ENCODE measurements around the gene INPP5D.

DNA sequence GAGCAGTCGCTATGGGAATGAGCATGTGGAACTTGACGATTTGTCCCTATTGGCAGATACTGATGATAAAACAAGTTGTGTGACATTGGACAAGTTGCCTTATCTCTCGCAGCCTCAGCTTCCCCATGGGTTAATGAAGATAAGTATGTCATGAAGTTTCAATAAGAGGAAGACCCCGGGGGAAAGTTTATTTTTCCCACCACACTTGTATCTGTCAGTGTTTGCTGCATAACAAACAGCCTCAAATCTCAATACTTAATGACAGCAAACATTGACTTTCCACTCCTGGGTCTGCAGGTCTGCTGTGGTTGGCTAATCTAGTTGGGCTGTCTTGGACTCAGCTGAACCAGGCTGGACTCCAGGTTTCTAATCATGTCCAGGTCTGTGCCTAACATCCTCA is 45.8 kb downstream of the INPP5D start:
- TF ChIP-seq, protein P1, sequence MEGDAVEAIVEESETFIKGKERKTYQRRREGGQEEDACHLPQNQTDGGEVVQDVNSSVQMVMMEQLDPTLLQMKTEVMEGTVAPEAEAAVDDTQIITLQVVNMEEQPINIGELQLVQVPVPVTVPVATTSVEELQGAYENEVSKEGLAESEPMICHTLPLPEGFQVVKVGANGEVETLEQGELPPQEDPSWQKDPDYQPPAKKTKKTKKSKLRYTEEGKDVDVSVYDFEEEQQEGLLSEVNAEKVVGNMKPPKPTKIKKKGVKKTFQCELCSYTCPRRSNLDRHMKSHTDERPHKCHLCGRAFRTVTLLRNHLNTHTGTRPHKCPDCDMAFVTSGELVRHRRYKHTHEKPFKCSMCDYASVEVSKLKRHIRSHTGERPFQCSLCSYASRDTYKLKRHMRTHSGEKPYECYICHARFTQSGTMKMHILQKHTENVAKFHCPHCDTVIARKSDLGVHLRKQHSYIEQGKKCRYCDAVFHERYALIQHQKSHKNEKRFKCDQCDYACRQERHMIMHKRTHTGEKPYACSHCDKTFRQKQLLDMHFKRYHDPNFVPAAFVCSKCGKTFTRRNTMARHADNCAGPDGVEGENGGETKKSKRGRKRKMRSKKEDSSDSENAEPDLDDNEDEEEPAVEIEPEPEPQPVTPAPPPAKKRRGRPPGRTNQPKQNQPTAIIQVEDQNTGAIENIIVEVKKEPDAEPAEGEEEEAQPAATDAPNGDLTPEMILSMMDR (IDR thresholded peaks at IDR 0.05) = no peak
- TF ChIP-seq, protein P2, sequence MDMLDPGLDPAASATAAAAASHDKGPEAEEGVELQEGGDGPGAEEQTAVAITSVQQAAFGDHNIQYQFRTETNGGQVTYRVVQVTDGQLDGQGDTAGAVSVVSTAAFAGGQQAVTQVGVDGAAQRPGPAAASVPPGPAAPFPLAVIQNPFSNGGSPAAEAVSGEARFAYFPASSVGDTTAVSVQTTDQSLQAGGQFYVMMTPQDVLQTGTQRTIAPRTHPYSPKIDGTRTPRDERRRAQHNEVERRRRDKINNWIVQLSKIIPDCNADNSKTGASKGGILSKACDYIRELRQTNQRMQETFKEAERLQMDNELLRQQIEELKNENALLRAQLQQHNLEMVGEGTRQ (IDR thresholded peaks at IDR 0.05) = no peak
- TF ChIP-seq EHF (CRISPR knock-in tag; IDR thresholded peaks at IDR 0.05) (no peak), CBX8 (IDR thresholded peaks at IDR 0.05) (no peak), POLR2A (IDR thresholded peaks at IDR 0.05; ENCODE audit: low read length) (no peak), KDM5A (IDR thresholded peaks at IDR 0.05) (no peak)
- TF ChIP-seq, protein P3, sequence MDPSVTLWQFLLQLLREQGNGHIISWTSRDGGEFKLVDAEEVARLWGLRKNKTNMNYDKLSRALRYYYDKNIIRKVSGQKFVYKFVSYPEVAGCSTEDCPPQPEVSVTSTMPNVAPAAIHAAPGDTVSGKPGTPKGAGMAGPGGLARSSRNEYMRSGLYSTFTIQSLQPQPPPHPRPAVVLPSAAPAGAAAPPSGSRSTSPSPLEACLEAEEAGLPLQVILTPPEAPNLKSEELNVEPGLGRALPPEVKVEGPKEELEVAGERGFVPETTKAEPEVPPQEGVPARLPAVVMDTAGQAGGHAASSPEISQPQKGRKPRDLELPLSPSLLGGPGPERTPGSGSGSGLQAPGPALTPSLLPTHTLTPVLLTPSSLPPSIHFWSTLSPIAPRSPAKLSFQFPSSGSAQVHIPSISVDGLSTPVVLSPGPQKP (IDR thresholded peaks at IDR 0.05; ENCODE audit: low read depth, low read length) = no peak
- TF ChIP-seq, protein P4, sequence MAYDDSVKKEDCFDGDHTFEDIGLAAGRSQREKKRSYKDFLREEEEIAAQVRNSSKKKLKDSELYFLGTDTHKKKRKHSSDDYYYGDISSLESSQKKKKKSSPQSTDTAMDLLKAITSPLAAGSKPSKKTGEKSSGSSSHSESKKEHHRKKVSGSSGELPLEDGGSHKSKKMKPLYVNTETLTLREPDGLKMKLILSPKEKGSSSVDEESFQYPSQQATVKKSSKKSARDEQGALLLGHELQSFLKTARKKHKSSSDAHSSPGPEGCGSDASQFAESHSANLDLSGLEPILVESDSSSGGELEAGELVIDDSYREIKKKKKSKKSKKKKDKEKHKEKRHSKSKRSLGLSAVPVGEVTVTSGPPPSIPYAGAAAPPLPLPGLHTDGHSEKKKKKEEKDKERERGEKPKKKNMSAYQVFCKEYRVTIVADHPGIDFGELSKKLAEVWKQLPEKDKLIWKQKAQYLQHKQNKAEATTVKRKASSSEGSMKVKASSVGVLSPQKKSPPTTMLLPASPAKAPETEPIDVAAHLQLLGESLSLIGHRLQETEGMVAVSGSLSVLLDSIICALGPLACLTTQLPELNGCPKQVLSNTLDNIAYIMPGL (CRISPR knock-in tag; IDR thresholded peaks at IDR 0.05; ENCODE audit: borderline replicate concordance) = no peak

All from A549 (cell line).